Esophagus squamous epithelium (tissue), 4 donors: ENCODE data around the gene MTG2.

Experiments used
- POLR2A ChIP-seq, 4 donors: fragments of 450-650 bp; IDR thresholded peaks; one replicate each; pipeline ENCODE4 v1.6.1; 2017; ENCODE audit warnings: antibody characterized with exemption in 4 of 4, mild to moderate bottlenecking in 4 of 4, moderate library complexity in 3 of 4
- TF ChIP-seq, protein P1 (sequence below), 6 experiments: fragments of 450-650 bp in 4 of 6; fragments of 200-600 bp in 2 of 6; sonication (generic) in 2 of 6; IDR thresholded peaks; one replicate each; pipeline ENCODE4 v1.5.1; 2016 to 2019; ENCODE audit warnings: antibody characterized with exemption in 6 of 6, mild to moderate bottlenecking in 4 of 6, moderate library complexity in 4 of 6

DNA sequence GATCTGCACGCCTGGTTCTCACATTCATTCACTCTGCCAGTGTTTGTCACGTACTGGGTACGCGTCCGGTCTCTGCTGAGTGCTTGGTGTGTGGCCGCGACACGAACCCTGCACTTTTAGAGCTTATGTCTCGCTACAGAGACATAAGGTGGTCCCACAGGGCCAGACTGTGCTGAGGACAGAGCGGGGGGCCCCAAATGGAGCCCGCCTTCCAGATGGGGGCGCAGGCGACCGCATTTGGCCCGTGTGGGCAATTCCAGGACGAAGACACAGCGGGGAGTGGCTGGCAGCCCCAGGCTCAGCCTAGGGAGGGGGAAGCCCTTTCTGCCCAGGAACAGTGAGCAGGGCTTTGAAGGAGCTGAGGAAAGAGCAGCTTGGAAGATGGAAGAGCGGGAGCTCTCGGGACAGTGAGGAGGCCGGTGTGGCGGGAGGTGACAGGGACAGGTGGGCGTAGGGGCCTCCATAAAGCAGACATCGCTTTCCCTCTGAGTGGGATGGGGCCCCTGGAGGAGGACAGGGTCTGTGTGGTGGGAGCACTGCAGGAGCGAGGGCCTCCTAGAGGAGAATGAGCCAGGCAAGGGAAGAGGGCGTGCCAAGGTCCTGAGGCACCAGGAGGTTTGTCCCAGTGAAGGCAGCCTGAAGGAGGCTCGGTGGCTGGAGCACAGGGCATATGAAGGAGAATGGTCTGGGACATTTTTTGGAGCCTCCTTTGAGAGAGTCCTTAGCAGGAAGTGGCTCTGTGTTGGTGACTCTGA lies 7.8 kb upstream of the MTG2 start:
- TF ChIP-seq, protein P1, sequence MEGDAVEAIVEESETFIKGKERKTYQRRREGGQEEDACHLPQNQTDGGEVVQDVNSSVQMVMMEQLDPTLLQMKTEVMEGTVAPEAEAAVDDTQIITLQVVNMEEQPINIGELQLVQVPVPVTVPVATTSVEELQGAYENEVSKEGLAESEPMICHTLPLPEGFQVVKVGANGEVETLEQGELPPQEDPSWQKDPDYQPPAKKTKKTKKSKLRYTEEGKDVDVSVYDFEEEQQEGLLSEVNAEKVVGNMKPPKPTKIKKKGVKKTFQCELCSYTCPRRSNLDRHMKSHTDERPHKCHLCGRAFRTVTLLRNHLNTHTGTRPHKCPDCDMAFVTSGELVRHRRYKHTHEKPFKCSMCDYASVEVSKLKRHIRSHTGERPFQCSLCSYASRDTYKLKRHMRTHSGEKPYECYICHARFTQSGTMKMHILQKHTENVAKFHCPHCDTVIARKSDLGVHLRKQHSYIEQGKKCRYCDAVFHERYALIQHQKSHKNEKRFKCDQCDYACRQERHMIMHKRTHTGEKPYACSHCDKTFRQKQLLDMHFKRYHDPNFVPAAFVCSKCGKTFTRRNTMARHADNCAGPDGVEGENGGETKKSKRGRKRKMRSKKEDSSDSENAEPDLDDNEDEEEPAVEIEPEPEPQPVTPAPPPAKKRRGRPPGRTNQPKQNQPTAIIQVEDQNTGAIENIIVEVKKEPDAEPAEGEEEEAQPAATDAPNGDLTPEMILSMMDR (IDR thresholded peaks at IDR 0.05), result no peak
- no peak for TF ChIP-seq POLR2A (IDR thresholded peaks at IDR 0.05)
